22Rv1 (cell line): ENCODE results near the gene USP15.

Experiments used
- CTCF ChIP-seq: fragments of 450-650 bp; IDR thresholded peaks from 2 replicates; pipeline ENCODE4 v1.5.1; 2017; ENCODE audit warnings: mild to moderate bottlenecking
- ZFX ChIP-seq: fragments of 450-650 bp; IDR thresholded peaks from 2 replicates; pipeline ENCODE4 v1.6.1; 2017; ENCODE audit warnings: antibody characterized with exemption, borderline replicate concordance

- TF ChIP-seq CTCF (no peak), ZFX (no peak)
Measured at GRCh38 chr12:62335057-62335456, 74.9 kb downstream of the USP15 start.
